Measurements from ENCODE around the gene NANS.
"Not testable (repeated sequence)": the region's sequence is repeated elsewhere in the genome, so short reads cannot be mapped to it uniquely, and the experiment has no call there.

The NANS gene

DNA sequence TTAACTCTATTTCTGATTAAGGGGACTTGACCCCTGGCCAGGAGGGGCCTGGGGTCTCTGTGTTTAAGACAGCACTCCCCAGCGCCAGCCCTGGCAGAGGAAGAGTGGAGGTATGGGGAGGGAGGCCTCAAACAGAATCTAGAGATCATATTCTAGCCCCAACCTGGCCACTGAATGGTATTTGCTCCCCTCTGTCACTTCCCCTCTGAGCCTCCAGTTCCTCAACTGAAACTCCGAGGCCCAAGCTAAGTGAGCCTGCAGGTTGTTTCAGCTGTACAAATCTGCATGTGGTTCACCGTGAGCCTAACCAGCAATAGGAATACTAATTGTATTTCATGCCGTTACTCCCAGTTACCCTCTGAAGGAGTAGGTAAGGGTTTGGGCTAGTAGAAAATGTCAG lies 37.4 kb upstream of the NANS start:
- no peak for TF ChIP-seq CSDC2 (CRISPR knock-in tag; IDR thresholded peaks at IDR 0.05)
- TF ChIP-seq TOX (CRISPR knock-in tag; IDR thresholded peaks at IDR 0.05; ENCODE audit: borderline replicate concordance), result no peak
- TF ChIP-seq ZNF565 (CRISPR knock-in tag; conservative IDR thresholded peaks at IDR 0.05; ENCODE audit: low read depth), result no peak
- TF ChIP-seq ZNF70 (CRISPR knock-in tag; IDR thresholded peaks at IDR 0.05), result no peak
- no peak for TF ChIP-seq GLIS3 (CRISPR knock-in tag; IDR thresholded peaks at IDR 0.05)
- no peak for TF ChIP-seq ZFP3 (CRISPR knock-in tag; IDR thresholded peaks at IDR 0.05)
- TF ChIP-seq SNAI2 (CRISPR knock-in tag; IDR thresholded peaks at IDR 0.05), result no peak
- no peak for TF ChIP-seq ISL1 (CRISPR knock-in tag; IDR thresholded peaks at IDR 0.05)
- TF ChIP-seq BACH2 (CRISPR knock-in tag; IDR thresholded peaks at IDR 0.05; ENCODE audit: borderline replicate concordance), result no peak
- TF ChIP-seq RARB (CRISPR knock-in tag; IDR thresholded peaks at IDR 0.05), result no peak
- TF ChIP-seq, protein P1, sequence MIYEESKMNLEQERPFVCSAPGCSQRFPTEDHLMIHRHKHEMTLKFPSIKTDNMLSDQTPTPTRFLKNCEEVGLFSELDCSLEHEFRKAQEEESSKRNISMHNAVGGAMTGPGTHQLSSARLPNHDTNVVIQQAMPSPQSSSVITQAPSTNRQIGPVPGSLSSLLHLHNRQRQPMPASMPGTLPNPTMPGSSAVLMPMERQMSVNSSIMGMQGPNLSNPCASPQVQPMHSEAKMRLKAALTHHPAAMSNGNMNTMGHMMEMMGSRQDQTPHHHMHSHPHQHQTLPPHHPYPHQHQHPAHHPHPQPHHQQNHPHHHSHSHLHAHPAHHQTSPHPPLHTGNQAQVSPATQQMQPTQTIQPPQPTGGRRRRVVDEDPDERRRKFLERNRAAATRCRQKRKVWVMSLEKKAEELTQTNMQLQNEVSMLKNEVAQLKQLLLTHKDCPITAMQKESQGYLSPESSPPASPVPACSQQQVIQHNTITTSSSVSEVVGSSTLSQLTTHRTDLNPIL (CRISPR knock-in tag; IDR thresholded peaks at IDR 0.05; ENCODE audit: low read depth), result no peak
- no peak for TF ChIP-seq ZNF8 (CRISPR knock-in tag; IDR thresholded peaks at IDR 0.05)
- TF ChIP-seq TCF4 (CRISPR knock-in tag; IDR thresholded peaks at IDR 0.05; ENCODE audit: borderline replicate concordance), result no peak
- no peak for TF ChIP-seq ARNTL (CRISPR knock-in tag; IDR thresholded peaks at IDR 0.05; ENCODE audit: borderline replicate concordance, low read depth)
- TF ChIP-seq ZC3H10 (CRISPR knock-in tag; IDR thresholded peaks at IDR 0.05), result no peak
- no peak for TF ChIP-seq PPARA (CRISPR knock-in tag; IDR thresholded peaks at IDR 0.05; ENCODE audit: borderline replicate concordance)
- TF ChIP-seq OSR1 (CRISPR knock-in tag; IDR thresholded peaks at IDR 0.05), result no peak
- TF ChIP-seq, protein P2, sequence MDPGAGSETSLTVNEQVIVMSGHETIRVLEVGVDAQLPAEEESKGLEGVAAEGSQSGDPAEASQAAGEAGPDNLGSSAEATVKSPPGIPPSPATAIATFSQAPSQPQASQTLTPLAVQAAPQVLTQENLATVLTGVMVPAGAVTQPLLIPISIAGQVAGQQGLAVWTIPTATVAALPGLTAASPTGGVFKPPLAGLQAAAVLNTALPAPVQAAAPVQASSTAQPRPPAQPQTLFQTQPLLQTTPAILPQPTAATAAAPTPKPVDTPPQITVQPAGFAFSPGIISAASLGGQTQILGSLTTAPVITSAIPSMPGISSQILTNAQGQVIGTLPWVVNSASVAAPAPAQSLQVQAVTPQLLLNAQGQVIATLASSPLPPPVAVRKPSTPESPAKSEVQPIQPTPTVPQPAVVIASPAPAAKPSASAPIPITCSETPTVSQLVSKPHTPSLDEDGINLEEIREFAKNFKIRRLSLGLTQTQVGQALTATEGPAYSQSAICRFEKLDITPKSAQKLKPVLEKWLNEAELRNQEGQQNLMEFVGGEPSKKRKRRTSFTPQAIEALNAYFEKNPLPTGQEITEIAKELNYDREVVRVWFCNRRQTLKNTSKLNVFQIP (CRISPR knock-in tag; IDR thresholded peaks at IDR 0.05; ENCODE audit: borderline replicate concordance, low read depth), result no peak
- TF ChIP-seq, protein P3, sequence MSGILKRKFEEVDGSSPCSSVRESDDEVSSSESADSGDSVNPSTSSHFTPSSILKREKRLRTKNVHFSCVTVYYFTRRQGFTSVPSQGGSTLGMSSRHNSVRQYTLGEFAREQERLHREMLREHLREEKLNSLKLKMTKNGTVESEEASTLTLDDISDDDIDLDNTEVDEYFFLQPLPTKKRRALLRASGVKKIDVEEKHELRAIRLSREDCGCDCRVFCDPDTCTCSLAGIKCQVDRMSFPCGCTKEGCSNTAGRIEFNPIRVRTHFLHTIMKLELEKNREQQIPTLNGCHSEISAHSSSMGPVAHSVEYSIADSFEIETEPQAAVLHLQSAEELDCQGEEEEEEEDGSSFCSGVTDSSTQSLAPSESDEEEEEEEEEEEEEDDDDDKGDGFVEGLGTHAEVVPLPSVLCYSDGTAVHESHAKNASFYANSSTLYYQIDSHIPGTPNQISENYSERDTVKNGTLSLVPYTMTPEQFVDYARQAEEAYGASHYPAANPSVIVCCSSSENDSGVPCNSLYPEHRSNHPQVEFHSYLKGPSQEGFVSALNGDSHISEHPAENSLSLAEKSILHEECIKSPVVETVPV (CRISPR knock-in tag; IDR thresholded peaks at IDR 0.05), result no peak
- ATAC-seq, result no peak

DNA sequence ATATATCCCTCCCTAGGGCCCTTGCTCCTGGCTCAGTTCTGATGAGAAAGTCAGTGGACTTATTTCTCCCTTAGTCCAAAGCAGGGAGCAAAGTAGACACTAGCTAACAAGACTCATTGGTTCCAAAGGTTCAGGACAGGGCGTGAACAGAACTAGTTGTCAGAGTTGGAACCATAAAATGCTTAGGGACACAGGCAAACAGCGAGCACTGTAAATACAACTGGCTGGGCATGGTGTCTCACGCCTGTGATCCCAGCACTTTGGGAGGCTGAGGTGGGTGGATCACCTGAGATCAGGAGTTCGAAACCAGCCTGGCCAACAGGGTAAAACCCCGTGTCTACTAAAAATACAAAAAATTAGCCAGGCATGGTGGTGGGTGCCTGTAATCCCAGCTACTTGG lies 36.7 kb upstream of the NANS start:
- not testable (repeated sequence) for ATAC-seq

DNA sequence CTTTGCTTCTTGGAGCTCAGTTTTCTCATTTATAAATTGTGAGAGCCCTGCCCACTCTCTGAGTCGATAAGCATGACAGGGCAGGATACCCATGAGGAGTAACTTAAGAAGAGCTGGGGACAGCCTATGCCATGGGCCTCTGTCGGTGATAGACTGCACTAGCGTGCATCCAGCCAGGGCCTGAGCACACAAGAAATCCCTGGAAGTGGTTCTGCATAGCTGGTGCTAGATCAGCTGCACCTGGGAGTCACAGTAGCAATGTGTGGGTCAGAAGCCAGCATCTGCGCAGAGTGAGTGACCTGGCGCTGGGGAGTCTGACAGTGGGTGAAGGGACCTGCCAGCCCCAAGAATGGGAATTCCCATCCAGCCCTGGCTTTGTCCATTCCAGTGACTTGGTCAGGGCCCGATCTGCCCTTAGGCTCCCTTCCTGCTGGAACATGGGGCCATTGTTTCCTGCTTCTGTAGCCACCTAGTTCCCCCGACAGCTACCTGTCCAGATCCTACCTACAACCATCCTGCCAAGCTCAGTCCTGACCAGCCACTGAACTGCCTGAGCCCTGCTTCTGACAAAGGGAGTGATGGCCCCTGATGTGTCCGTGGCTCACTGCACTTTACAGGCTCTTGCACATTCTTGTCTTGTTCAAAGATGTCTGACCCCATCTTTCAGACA lies 35.9 kb upstream of the NANS start:
- TF ChIP-seq, protein P1 (CRISPR knock-in tag; IDR thresholded peaks at IDR 0.05; ENCODE audit: low read depth), result no peak
- TF ChIP-seq, protein P4, sequence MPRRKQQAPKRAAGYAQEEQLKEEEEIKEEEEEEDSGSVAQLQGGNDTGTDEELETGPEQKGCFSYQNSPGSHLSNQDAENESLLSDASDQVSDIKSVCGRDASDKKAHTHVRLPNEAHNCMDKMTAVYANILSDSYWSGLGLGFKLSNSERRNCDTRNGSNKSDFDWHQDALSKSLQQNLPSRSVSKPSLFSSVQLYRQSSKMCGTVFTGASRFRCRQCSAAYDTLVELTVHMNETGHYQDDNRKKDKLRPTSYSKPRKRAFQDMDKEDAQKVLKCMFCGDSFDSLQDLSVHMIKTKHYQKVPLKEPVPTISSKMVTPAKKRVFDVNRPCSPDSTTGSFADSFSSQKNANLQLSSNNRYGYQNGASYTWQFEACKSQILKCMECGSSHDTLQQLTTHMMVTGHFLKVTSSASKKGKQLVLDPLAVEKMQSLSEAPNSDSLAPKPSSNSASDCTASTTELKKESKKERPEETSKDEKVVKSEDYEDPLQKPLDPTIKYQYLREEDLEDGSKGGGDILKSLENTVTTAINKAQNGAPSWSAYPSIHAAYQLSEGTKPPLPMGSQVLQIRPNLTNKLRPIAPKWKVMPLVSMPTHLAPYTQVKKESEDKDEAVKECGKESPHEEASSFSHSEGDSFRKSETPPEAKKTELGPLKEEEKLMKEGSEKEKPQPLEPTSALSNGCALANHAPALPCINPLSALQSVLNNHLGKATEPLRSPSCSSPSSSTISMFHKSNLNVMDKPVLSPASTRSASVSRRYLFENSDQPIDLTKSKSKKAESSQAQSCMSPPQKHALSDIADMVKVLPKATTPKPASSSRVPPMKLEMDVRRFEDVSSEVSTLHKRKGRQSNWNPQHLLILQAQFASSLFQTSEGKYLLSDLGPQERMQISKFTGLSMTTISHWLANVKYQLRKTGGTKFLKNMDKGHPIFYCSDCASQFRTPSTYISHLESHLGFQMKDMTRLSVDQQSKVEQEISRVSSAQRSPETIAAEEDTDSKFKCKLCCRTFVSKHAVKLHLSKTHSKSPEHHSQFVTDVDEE (CRISPR knock-in tag; IDR thresholded peaks at IDR 0.05), result no peak
- TF ChIP-seq TOX (CRISPR knock-in tag; IDR thresholded peaks at IDR 0.05; ENCODE audit: borderline replicate concordance), result no peak
- TF ChIP-seq ARNTL (CRISPR knock-in tag; IDR thresholded peaks at IDR 0.05; ENCODE audit: borderline replicate concordance, low read depth), result no peak
- no peak for TF ChIP-seq ZNF70 (CRISPR knock-in tag; IDR thresholded peaks at IDR 0.05)
- TF ChIP-seq PPARA (CRISPR knock-in tag; IDR thresholded peaks at IDR 0.05; ENCODE audit: borderline replicate concordance), result no peak
- TF ChIP-seq ESRRG (CRISPR knock-in tag; IDR thresholded peaks at IDR 0.05), result no peak
- no peak for TF ChIP-seq GLIS3 (CRISPR knock-in tag; IDR thresholded peaks at IDR 0.05)
- TF ChIP-seq BACH2 (CRISPR knock-in tag; IDR thresholded peaks at IDR 0.05; ENCODE audit: borderline replicate concordance), result no peak
- TF ChIP-seq OSR1 (CRISPR knock-in tag; IDR thresholded peaks at IDR 0.05), result no peak
- no peak for TF ChIP-seq ZC3H10 (CRISPR knock-in tag; IDR thresholded peaks at IDR 0.05)
- TF ChIP-seq, protein P3 (CRISPR knock-in tag; IDR thresholded peaks at IDR 0.05), result no peak
- ATAC-seq, result peak; percentile 11
